GM12801 (cell line): ENCODE results near the gene OLIG2.

ENCODE experiments used
- CTCF ChIP-seq: IDR thresholded peaks from one replicate; pipeline ENCODE4 v1.5.1; 2011; ENCODE audit warnings: control low read depth; ENCODE audit not compliant: insufficient read length; ENCODE audit errors: extremely low read depth

OLIG2 gene

GRCh38 chr21:32991361-32991760, 34.4 kb upstream of the OLIG2 start:
- no peak for TF ChIP-seq CTCF

- TF ChIP-seq CTCF: no peak
Measured at GRCh38 chr21:32993894-32994293, 31.8 kb upstream of the OLIG2 start.

- TF ChIP-seq CTCF: no peak
Measured at GRCh38 chr21:32994305-32994704, 31.4 kb upstream of the OLIG2 start.

- no peak for TF ChIP-seq CTCF
Measured at GRCh38 chr21:33007747-33008146, 18.0 kb upstream of the OLIG2 start.

GRCh38 chr21:33008333-33009051, 17.2 kb upstream of the OLIG2 start:
- TF ChIP-seq CTCF: no peak

- TF ChIP-seq CTCF: no peak
Measured at GRCh38 chr21:33010931-33011330, 14.8 kb upstream of the OLIG2 start.

- TF ChIP-seq CTCF: no peak
Measured at GRCh38 chr21:33011462-33011861, 14.3 kb upstream of the OLIG2 start.
